OCI-LY3 (cell line): Measurements from ENCODE around the gene ALPP.
"Not testable (repeated sequence)": the region's sequence is repeated elsewhere in the genome, so short reads cannot be mapped to it uniquely, and the experiment has no call there.

Source experiments
- H2AFZ ChIP-seq: fragments of 200-600, 300-600 bp; shearing (Covaris generic); 2 replicates; pipeline ENCODE4 v1.6.0; 2014; ENCODE audit warnings: antibody characterized with exemption, low read depth, low read length
- H3K27ac ChIP-seq: fragments of 200-600, 300-600 bp; sonication (generic); 2 replicates; pipeline ENCODE4 v1.5.1; 2014; ENCODE audit warnings: mild to moderate bottlenecking, low read length, moderate library complexity, mixed read lengths
- H3K27me3 ChIP-seq: fragments of 200-600, 300-600 bp; sonication (generic); 2 replicates; pipeline ENCODE4 v1.6.1; 2014; ENCODE audit warnings: low read depth, low read length, mixed read lengths
- H3K36me3 ChIP-seq: fragments of 200-600, 300-600 bp; sonication (generic); replicated peaks from 2 replicates; pipeline ENCODE3; 2014; ENCODE audit warnings: low read depth, low read length, mixed read lengths
- H3K4me1 ChIP-seq: fragments of 300-600, 200-600 bp; sonication (generic); 2 replicates; pipeline ENCODE4 v1.6.1; 2014; ENCODE audit warnings: low read length, mixed read lengths
- H3K4me2 ChIP-seq: fragments of 200-600, 300-600 bp; sonication (generic); 2 replicates; pipeline ENCODE4 v1.6.1; 2014; ENCODE audit warnings: low read length, mixed read lengths
- H3K4me3 ChIP-seq: fragments of 300-600, 200-600 bp; sonication (generic); 2 replicates; pipeline ENCODE4 v1.5.1; 2014; ENCODE audit warnings: antibody characterized with exemption, mild to moderate bottlenecking, low read length, moderate library complexity
- H3K79me2 ChIP-seq: fragments of 300-600, 200-600 bp; shearing (Covaris generic); 2 replicates; pipeline ENCODE4 v1.6.1; 2014; ENCODE audit warnings: mild to moderate bottlenecking, low read length, mixed read lengths
- H3K9ac ChIP-seq: fragments of 300-600, 200-600 bp; shearing (Covaris generic); 2 replicates; pipeline ENCODE4 v1.6.0; 2014; ENCODE audit warnings: mild to moderate bottlenecking, low read length, moderate library complexity
- H3K9me3 ChIP-seq: fragments of 200-600, 300-600 bp; shearing (Covaris generic); 2 replicates; pipeline ENCODE4 v1.6.1; 2014; ENCODE audit warnings: low read length, mixed read lengths; ENCODE audit not compliant: insufficient read depth
- H4K20me1 ChIP-seq: fragments of 200-600, 300-600 bp; sonication (generic); 2 replicates; pipeline ENCODE4 v1.6.1; 2016; ENCODE audit warnings: low read length, mixed read lengths; ENCODE audit not compliant: insufficient read depth
- CTCF ChIP-seq: fragments of 200-600, 300-600 bp; sonication (generic); IDR thresholded peaks from 2 replicates; pipeline ENCODE4 v1.5.1; 2014; ENCODE audit warnings: antibody characterized with exemption, low read length, low read depth
- EZH2phosphoT487 ChIP-seq: fragments of 200-600 bp; shearing (Covaris generic); IDR thresholded peaks from 2 replicates; pipeline ENCODE4 v1.6.1; 2018; ENCODE audit warnings: antibody characterized with exemption, mixed run types, low read depth

The ALPP gene

DNA sequence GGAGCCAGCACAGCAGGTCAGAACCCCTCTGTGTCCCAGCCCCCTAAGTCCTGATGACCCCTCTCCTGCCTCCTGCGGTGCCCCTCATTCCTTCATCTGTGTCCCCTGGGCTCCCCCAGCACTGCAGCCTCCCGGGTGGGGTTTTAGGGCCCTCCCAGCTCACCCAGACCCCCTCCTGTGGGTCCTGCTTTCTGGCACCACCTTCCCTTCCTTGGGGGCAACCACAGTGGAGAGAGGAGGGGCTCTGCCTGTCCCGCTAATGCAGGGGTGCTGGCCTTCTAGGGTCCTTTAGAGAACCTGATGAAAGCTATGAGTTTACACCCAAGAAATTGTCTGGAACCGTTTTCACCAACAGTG lies 42.7 kb upstream of the ALPP start:
- no peak for TF ChIP-seq EZH2phosphoT487
- no peak for TF ChIP-seq CTCF
- Histone ChIP-seq H4K20me1 (no peaks in the 10 kb centered on the region), H2AFZ (no peak overlapping the region), H3K9me3 (no peaks in the 10 kb centered on the region), H3K27me3 (no peaks in the 10 kb centered on the region), H3K4me1 (no peaks in the 10 kb centered on the region), H3K9ac (no peak overlapping the region), H3K36me3 (no peaks in the 10 kb centered on the region), H3K27ac (no peak overlapping the region), H3K79me2 (no peaks in the 10 kb centered on the region), H3K4me2 (no peak overlapping the region), H3K4me3 (no peak overlapping the region)

GRCh38 chr2:232336241-232336736 lies 42.3 kb upstream of the ALPP start:
- Histone ChIP-seq H3K79me2 (no peaks in the 10 kb centered on the region), H3K4me3 (no peak overlapping the region), H3K9ac (no peak overlapping the region), H4K20me1 (no peaks in the 10 kb centered on the region), H3K36me3 (no peaks in the 10 kb centered on the region), H3K27ac (no peak overlapping the region), H2AFZ (no peak overlapping the region), H3K4me2 (no peak overlapping the region), H3K27me3 (no peaks in the 10 kb centered on the region), H3K9me3 (no peaks in the 10 kb centered on the region), H3K4me1 (no peaks in the 10 kb centered on the region)
- no peak for TF ChIP-seq CTCF
- TF ChIP-seq EZH2phosphoT487 = no peak

DNA sequence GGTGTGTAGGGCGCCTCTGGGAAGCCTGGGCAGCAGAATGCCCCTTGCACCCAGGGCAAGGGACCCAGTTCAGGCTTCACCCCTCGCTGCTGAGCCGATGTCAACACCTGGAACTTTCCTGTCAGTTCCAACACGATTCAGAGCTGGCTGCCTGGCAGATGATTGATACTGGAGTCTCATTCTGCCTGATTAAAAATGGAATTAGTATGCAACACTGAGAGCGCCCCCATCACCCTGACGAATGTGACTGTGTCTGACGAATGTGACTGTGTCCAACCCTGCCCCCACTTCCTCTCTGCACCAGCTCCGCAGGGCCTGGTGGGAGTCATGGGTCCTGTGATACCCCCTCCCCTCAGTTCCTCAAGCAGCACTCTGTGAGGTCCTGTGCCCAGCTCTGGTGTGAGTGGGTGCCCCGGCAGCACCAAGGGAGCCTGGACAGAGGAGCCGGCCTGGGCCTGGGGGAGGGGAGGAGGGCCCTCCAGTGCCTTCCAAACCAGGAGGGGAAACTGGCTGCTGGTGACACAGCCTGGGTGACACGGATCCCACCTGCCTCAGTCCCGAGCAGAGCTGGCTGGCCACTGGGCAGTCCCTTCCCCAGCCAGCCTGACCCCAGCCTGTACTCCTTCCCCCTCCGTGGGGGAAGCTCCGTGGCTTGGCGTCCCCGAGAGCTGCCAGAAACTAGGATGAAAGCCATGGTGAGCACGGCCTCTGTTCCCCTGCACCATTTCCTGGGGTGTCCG lies 41.4 kb upstream of the ALPP start:
- no peak overlapping the region for H3K27ac ChIP-seq
- H3K36me3 ChIP-seq = no peaks in the 10 kb centered on the region
- no peak overlapping the region for H3K9ac ChIP-seq
- H3K4me1 ChIP-seq = no peaks in the 10 kb centered on the region
- H3K4me2 ChIP-seq = no peak overlapping the region
- no peaks in the 10 kb centered on the region for H4K20me1 ChIP-seq
- no peak overlapping the region for H2AFZ ChIP-seq
- no peak overlapping the region for H3K4me3 ChIP-seq
- no peaks in the 10 kb centered on the region for H3K27me3 ChIP-seq
- H3K79me2 ChIP-seq = no peaks in the 10 kb centered on the region
- no peaks in the 10 kb centered on the region for H3K9me3 ChIP-seq
- TF ChIP-seq EZH2phosphoT487 (no peak), CTCF (no peak)

DNA sequence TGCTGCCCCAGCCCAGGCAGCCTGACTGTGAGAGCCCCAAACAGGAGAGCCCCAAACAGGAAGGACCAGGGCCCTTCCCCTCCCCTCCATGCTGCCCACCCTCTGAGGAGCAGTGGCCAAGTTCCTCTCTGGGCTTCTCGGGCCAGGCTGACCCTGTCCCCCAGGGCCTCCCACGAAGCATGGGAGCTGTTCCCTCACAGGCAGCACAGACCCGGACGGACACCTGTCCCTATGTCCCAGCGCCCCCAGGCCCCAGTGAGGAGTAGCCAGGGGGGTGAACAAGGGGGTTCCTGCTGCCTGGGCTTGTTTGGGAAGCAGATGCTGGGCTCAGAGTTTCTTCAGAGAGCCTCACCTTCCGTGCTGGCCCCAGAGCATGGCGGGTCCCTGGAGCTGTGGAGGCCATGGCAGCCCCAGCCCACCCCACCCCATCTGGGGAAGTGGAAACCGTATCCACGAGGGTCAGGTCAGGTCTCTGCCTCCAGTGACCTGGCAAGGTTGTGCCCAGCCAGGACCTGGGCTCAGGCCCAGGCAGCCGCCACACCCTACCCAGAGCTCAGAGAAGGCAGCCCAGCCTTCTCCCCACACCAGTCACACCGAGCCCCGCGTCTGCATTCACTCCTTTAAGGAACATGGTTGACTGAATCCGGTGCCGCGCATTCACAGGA lies 40.3 kb upstream of the ALPP start:
- H3K4me2 ChIP-seq, H3K4me1 ChIP-seq, H2AFZ ChIP-seq, H3K79me2 ChIP-seq, H3K27me3 ChIP-seq, H3K4me3 ChIP-seq, H3K27ac ChIP-seq, H3K36me3 ChIP-seq, H3K9me3 ChIP-seq, H4K20me1 ChIP-seq, H3K9ac ChIP-seq: not testable (repeated sequence)
